ENCODE results near the gene IFIT3. TPM values are rescaled to one million over a fixed set of nuclear protein-coding genes. Genes with fewer than 3 reads are reported as not detected.

IFIT3 gene
- total RNA-seq, 1 experiment from 2014 or later: 0.55 TPM

- Mint-ChIP-seq H3K36me3 (ENCODE audit: insufficient read depth in 1 of 3, low read depth in 3 of 3) (no peaks in the 10 kb centered on the region; a peak in 1 of 7 replicates), H3K4me1 (peaks cover 5 to 9% of the 10 kb centered on the region in 2 experiments), H3K9me3 (no peaks in the 10 kb centered on the region), H3K27ac (no peak overlapping the region), H3K4me3 (no peak overlapping the region), H3K27me3 (ENCODE audit: low read depth) (no peaks in the 10 kb centered on the region; the same call in 1 of the 2 replicates)
- Histone ChIP-seq H3K79me1 (ENCODE audit: insufficient read depth, low read depth, low read length, poor library complexity, severe bottlenecking) (no peaks in the 10 kb centered on the region), H2BK5ac (ENCODE audit: insufficient read length, low read length) (no peak overlapping the region), H3T11ph (ENCODE audit: low read length) (no peak overlapping the region), H2AK5ac (ENCODE audit: insufficient read length, low read length) (no peak overlapping the region), H2BK120ac (ENCODE audit: low read depth, low read length, poor library complexity, severe bottlenecking) (no peak overlapping the region), H2AFZ (ENCODE audit: low read length) (no peak overlapping the region), H3K27ac (ENCODE audit: insufficient read length, low read depth, low read length) (no peak overlapping the region), H4K20me1 (ENCODE audit: control insufficient read depth, insufficient read depth, insufficient read length) (no peaks in the 10 kb centered on the region), H3K27me3 (ENCODE audit: insufficient read depth, low read length) (no peaks in the 10 kb centered on the region), H3K18ac (ENCODE audit: insufficient read length, low read depth, low read length) (no peak overlapping the region), H3K4me2 (ENCODE audit: insufficient read depth, insufficient read length, low read length) (no peak overlapping the region), H3K9ac (ENCODE audit: extremely low read depth, insufficient read length, low read length) (no peak overlapping the region), H2BK20ac (ENCODE audit: low read depth, low read length, poor library complexity, severe bottlenecking) (no peak overlapping the region), H2BK12ac (ENCODE audit: insufficient read length, low read depth, low read length) (no peak overlapping the region), H3K14ac (ENCODE audit: insufficient read depth, low read length) (no peak overlapping the region), H3K4ac (ENCODE audit: low read depth, low read length) (no peak overlapping the region), H3K4me1 (ENCODE audit: insufficient read depth, low read length) (peaks cover under 1% of the 10 kb centered on the region), H3K79me2 (ENCODE audit: insufficient read depth, low read length) (no peaks in the 10 kb centered on the region), H3K23ac (ENCODE audit: insufficient read length, low read depth, low read length) (no peak overlapping the region), H3K23me2 (ENCODE audit: insufficient read length, low read depth, low read length, poor library complexity, severe bottlenecking) (no peaks in the 10 kb centered on the region), H3K9me3 (ENCODE audit: control insufficient read depth, low read depth, low read length) (no peaks in the 10 kb centered on the region), H3K56ac (ENCODE audit: insufficient read length, low read depth, low read length) (no peak overlapping the region), H2BK15ac (ENCODE audit: low read depth, low read length) (no peak overlapping the region), H4K5ac (ENCODE audit: insufficient read length, low read depth, low read length) (no peak overlapping the region), H4K8ac (replicated peaks; ENCODE audit: insufficient read length, low read depth, low read length) (no peak overlapping the region), H4K91ac (ENCODE audit: insufficient read length, low read depth, low read length) (no peak overlapping the region)
- no peak for DNase-seq
- TF ChIP-seq CTCF (conservative IDR thresholded peaks at IDR 0.05): no peak
These were observed 20.6 kb upstream of the IFIT3 start for GRCh38 chr10:89307269-89307577.

All from H9 (cell line).